DND-41 (cell line): ENCODE results near the gene WIPF3.

Experiments used
- ATAC-seq: fragments of 200-7000 bp; cut with Tn5 transposase; 3 replicates; pipeline ENCODE4 v1.9.1; 2021; ENCODE audit warnings: low read depth; ENCODE audit not compliant: insufficient read depth
- DNase-seq: peaks from one replicate; pipeline ENCODE4 v3.0.0-alpha.2; 2020
- H2AFZ ChIP-seq: 2 replicates; pipeline ENCODE4 v1.6.0; 2012; ENCODE audit warnings: low read depth, low read length
- H3K27ac ChIP-seq: 2 replicates; pipeline ENCODE4 v1.5.1; 2012; ENCODE audit warnings: low read length, inconsistent platforms
- H3K27me3 ChIP-seq: fragments of 200-600 bp; sonication (generic); 2 replicates; pipeline ENCODE4 v1.6.0; 2012; ENCODE audit warnings: low read length, mild to moderate bottlenecking, inconsistent platforms; ENCODE audit not compliant: insufficient read depth, poor library complexity
- H3K36me3 ChIP-seq: 2 replicates; pipeline ENCODE4 v1.5.1; 2012; ENCODE audit warnings: low read length, inconsistent platforms; ENCODE audit not compliant: insufficient read depth
- H3K4me1 ChIP-seq: 2 replicates; pipeline ENCODE4 v1.5.1; 2012; ENCODE audit warnings: mild to moderate bottlenecking, low read length; ENCODE audit not compliant: insufficient read depth
- H3K4me2 ChIP-seq: 2 replicates; pipeline ENCODE4 v1.6.0; 2012; ENCODE audit warnings: mild to moderate bottlenecking, moderate library complexity, low read length, inconsistent platforms; ENCODE audit not compliant: insufficient read depth
- H3K4me3 ChIP-seq, 2 experiments: fragments of 200-600 bp in 1 of 2; shearing (Covaris generic) in 1 of 2; 2 replicates each; pipeline ENCODE4 v1.5.1; 2012 to 2016; ENCODE audit warnings: inconsistent platforms in 2 of 2, low read length in 2 of 2, mild to moderate bottlenecking in 2 of 2, low read depth in 1 of 2, moderate library complexity in 1 of 2
- H3K79me2 ChIP-seq: 2 replicates; pipeline ENCODE4 v1.6.0; 2012; ENCODE audit warnings: low read length, inconsistent platforms; ENCODE audit not compliant: insufficient read depth
- H3K9ac ChIP-seq: 2 replicates; pipeline ENCODE4 v1.6.0; 2012; ENCODE audit warnings: low read depth, mild to moderate bottlenecking, inconsistent platforms, low read length, moderate library complexity
- H3K9me3 ChIP-seq: 2 replicates; pipeline ENCODE4 v1.5.1; 2012; ENCODE audit warnings: low read length, moderate library complexity, mild to moderate bottlenecking, inconsistent platforms; ENCODE audit not compliant: insufficient read depth, severe bottlenecking
- H4K20me1 ChIP-seq: 2 replicates; pipeline ENCODE4 v1.6.0; 2012; ENCODE audit warnings: low read length; ENCODE audit not compliant: insufficient read depth
- EZH2 ChIP-seq: IDR thresholded peaks from 3 replicates; pipeline ENCODE4 v1.6.1; 2012; ENCODE audit warnings: borderline replicate concordance, low read depth, mild to moderate bottlenecking, moderate library complexity, low read length, inconsistent platforms; ENCODE audit not compliant: severe bottlenecking
- TF ChIP-seq, protein P1 (sequence below): IDR thresholded peaks from 2 replicates; pipeline ENCODE4 v1.5.1; 2012; ENCODE audit warnings: borderline replicate concordance, low read length, moderate library complexity, mild to moderate bottlenecking; ENCODE audit not compliant: poor library complexity, severe bottlenecking; ENCODE audit errors: extremely low read depth

The WIPF3 gene

DNA sequence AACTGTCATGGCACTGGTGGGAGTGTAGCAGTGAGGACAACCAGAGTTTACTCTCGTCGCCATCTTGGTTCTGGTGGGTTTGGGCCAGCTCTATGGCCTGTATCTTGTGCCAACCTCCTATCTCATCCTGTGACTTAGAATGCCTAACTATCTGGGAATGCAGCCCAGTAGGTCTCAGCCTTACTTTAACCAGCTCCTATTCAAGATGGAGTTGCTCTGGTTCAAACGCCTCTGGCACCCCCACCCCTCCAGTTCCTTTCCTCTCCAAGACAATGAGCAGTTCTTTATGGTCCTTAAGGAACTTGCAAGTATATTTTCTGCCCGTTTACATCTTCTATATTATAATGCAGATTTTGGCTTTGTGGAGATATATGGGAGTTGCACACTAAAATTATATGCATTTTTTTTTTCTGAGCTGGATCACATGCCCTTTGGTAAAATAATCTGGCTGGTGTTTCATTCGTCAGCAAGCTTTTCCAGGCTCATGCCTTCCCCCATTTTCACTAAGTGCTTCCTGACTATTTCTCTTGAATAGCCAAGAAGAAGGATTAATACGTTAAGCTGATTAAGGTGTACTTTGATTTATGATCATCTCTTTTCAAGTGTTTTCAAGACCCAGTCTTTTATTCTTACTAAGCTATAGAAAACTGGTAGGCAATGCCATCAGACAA lies 11.2 kb upstream of the WIPF3 start:
- no peaks in the 10 kb centered on the region for H3K36me3 ChIP-seq
- H3K4me3 ChIP-seq = no peak overlapping the region
- no peaks in the 10 kb centered on the region for H4K20me1 ChIP-seq
- H3K4me2 ChIP-seq = no peak overlapping the region
- no peak overlapping the region for H2AFZ ChIP-seq
- DNase-seq (no peak), ATAC-seq (no peak)
- H3K9ac ChIP-seq = no peak overlapping the region
- H3K4me1 ChIP-seq = no peaks in the 10 kb centered on the region
- no peaks in the 10 kb centered on the region for H3K9me3 ChIP-seq
- H3K79me2 ChIP-seq = no peaks in the 10 kb centered on the region
- no peak for TF ChIP-seq EZH2
- TF ChIP-seq, protein P1, sequence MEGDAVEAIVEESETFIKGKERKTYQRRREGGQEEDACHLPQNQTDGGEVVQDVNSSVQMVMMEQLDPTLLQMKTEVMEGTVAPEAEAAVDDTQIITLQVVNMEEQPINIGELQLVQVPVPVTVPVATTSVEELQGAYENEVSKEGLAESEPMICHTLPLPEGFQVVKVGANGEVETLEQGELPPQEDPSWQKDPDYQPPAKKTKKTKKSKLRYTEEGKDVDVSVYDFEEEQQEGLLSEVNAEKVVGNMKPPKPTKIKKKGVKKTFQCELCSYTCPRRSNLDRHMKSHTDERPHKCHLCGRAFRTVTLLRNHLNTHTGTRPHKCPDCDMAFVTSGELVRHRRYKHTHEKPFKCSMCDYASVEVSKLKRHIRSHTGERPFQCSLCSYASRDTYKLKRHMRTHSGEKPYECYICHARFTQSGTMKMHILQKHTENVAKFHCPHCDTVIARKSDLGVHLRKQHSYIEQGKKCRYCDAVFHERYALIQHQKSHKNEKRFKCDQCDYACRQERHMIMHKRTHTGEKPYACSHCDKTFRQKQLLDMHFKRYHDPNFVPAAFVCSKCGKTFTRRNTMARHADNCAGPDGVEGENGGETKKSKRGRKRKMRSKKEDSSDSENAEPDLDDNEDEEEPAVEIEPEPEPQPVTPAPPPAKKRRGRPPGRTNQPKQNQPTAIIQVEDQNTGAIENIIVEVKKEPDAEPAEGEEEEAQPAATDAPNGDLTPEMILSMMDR = no peak
- peaks cover 7% of the 10 kb centered on the region for H3K27me3 ChIP-seq
- H3K27ac ChIP-seq = no peak overlapping the region

DNA sequence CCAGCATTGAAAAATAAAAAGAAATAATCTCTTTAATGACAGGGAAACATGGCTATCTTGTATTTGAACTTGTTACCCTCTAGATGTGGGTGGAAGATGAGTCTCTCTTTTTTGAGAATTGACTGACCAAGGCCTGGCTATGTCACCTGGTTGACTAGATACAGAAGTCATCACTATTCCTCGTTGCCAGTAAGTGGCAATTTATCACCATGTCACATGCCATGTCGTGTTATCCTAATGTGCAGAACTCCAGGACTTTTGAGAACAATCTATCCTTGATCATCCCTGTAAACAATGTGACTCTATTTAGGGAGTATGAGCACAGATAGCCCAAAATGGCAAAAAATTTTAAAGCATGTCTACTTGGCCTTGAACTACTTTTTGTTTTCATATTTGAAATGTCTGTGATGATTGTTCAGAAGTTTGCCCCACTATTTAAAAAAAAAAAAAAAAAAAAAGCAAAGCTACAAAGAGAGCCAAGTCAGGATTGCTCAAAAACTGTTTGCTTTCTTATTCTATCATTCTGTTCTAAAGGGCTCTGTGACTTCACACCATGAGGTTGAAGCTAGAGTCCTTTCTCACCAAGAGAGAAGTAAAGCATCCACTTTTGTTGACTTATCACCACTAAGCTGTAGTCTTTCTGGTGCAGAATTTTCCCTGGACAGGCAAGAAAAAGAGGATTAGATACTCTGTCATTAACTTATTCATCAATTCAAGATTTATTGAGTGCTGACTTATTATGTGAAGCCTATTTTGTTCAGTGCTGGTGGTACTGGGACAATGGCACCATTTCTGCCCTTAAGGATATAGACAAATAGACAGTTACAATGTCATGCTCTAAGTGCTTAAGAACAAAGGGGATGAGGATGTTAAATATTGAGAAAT lies 10.4 kb upstream of the WIPF3 start:
- no peaks in the 10 kb centered on the region for H4K20me1 ChIP-seq
- no peaks in the 10 kb centered on the region for H3K4me1 ChIP-seq
- no peak overlapping the region for H3K9ac ChIP-seq
- peaks cover 7% of the 10 kb centered on the region for H3K27me3 ChIP-seq
- no peak overlapping the region for H3K4me2 ChIP-seq
- no peak for TF ChIP-seq EZH2
- TF ChIP-seq, protein P1 = no peak
- H2AFZ ChIP-seq = no peak overlapping the region
- no peaks in the 10 kb centered on the region for H3K9me3 ChIP-seq
- no peak overlapping the region for H3K27ac ChIP-seq
- H3K79me2 ChIP-seq = no peaks in the 10 kb centered on the region
- no peak overlapping the region for H3K4me3 ChIP-seq
- no peak for DNase-seq
- no peaks in the 10 kb centered on the region for H3K36me3 ChIP-seq
- no peak for ATAC-seq

GRCh38 chr7:29797112-29797944 lies 9.0 kb upstream of the WIPF3 start:
- TF ChIP-seq EZH2 = no peak
- TF ChIP-seq, protein P1 = no peak
- Histone ChIP-seq H3K79me2 (no peaks in the 10 kb centered on the region), H4K20me1 (no peaks in the 10 kb centered on the region), H3K27me3 (peaks cover 15% of the 10 kb centered on the region), H3K27ac (no peak overlapping the region), H3K9me3 (no peaks in the 10 kb centered on the region), H2AFZ (no peak overlapping the region), H3K4me2 (no peak overlapping the region), H3K36me3 (no peaks in the 10 kb centered on the region), H3K9ac (no peak overlapping the region), H3K4me3 (no peak overlapping the region), H3K4me1 (no peaks in the 10 kb centered on the region)
- ATAC-seq = no peak
- no peak for DNase-seq
